ENCODE data around the gene CHCHD6. TPM values are rescaled to one million over a fixed set of nuclear protein-coding genes. Genes with fewer than 3 reads are reported as not detected.

Gene CHCHD6
- total and polyA plus RNA-seq, 12 donors: 10.6 to 22.5 (median 17.6) TPM

DNA sequence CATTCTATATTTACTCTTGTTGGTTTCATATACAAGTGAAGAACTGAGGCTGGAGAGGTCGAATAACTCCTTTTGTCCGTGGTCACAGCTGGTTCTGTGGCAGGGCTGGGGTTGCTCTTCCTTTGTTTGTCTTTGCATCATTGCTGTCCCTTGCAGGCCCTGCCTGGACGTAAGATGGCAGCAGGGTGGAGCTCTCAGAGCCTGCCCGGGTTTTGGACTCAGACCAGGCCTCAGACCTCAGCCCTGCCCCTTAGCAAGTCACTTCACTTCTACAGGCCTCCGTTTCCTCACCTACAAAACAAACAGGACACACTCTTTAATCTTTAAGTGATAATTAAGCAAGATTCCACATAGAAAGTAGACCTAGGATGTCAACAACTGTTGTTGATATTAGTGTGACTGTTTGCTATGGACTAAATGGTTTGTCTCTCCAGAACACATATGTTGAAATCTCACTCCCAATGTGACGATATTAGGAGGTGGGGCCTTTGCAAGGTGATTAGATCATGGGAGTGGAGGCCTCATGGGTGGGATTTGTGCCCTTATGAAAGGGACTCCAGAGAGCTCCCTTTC lies 213.3 kb downstream of the CHCHD6 start:
- Histone ChIP-seq H3K4me3 (no peak overlapping the region), H3K27me3 (no peaks in the 10 kb centered on the region), H3K4me1 (replicated peaks in 1 of 2) (no peaks in the 10 kb centered on the region), H3K9me3 (replicated peaks in 1 of 3) (no peaks in the 10 kb centered on the region), H3K27ac (no peak overlapping the region), H3K36me3 (replicated peaks in 1 of 2) (no peaks in the 10 kb centered on the region)
- TF ChIP-seq POLR2A (IDR thresholded peaks at IDR 0.05): no peak
- TF ChIP-seq, protein P1, sequence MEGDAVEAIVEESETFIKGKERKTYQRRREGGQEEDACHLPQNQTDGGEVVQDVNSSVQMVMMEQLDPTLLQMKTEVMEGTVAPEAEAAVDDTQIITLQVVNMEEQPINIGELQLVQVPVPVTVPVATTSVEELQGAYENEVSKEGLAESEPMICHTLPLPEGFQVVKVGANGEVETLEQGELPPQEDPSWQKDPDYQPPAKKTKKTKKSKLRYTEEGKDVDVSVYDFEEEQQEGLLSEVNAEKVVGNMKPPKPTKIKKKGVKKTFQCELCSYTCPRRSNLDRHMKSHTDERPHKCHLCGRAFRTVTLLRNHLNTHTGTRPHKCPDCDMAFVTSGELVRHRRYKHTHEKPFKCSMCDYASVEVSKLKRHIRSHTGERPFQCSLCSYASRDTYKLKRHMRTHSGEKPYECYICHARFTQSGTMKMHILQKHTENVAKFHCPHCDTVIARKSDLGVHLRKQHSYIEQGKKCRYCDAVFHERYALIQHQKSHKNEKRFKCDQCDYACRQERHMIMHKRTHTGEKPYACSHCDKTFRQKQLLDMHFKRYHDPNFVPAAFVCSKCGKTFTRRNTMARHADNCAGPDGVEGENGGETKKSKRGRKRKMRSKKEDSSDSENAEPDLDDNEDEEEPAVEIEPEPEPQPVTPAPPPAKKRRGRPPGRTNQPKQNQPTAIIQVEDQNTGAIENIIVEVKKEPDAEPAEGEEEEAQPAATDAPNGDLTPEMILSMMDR (IDR thresholded peaks at IDR 0.05): no peak
- intact Hi-C loops (cut with DNase I): no loop called here
- WGBS, 4 donors: 77 to 82% (median 80%) methylated on average over 6 of the region's 6 CpGs
- DNase-seq: no peak

DNA sequence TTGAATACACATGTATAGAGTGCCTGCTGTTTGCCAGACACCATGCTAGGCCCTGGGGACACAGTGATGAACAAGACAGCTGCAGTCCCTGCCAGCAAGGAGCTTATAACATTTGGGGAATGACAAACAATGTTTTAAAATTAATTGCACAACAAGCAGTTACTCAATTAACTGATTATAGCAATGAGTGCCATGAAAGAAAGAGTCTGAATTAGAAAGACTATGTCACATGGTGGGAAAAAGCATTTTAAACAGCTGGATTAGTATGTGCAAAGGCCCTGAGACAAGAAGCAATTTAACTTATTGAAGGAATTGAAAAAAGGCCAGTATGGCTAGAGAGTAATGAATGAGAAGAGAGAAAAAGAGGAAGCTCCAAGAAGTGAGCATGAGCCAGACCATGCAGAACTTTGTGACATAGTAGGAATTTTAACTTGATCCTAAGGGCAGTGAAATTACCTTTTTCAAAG lies 214.3 kb downstream of the CHCHD6 start:
- H3K4me3 ChIP-seq: no peak overlapping the region

DNA sequence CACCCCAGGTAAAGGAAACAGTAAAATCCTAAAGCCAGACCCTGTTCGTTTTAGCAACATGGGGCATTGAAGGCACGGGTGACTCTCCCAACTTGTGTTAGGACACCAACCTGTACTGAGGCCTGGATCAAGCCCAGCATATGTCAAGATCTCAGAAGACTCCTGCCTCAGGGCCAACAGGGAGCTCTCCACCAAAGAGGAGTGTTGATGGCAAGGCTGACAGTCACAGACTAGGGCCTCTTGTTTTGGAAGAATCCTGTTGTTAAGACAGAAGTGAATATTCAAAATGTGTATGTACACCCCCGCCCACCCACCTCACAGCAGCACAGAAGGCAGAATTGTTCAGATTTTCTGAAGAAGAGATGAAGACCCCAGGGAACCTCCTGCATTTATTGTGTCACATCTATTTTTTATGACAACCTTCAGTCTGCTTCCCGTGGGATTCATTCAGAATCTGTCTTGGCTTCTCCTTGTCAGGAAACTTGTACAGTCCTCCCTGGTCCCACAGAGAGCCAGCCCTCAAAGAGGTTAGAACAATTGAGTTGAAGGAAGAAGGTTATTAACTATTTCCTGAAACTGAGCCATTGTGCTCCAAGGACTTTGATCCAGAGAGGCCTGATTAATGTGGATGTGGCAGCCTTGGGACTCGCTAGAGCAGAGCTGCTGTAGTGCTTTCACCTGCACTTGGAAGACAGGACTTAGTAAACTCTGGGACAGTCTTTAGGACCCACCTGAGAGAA lies 217.2 kb downstream of the CHCHD6 start:
- no peak for DNase-seq
- intact Hi-C loops (cut with DNase I): no loop called here

More for the DNA sequence above, 214.3 kb downstream of the CHCHD6 start:
- no peaks in the 10 kb centered on the region for H3K4me1 ChIP-seq (replicated peaks in 1 of 2)
- no peaks in the 10 kb centered on the region for H3K9me3 ChIP-seq (replicated peaks in 1 of 3)
- H3K36me3 ChIP-seq (replicated peaks in 1 of 2): no peaks in the 10 kb centered on the region
- no peak for DNase-seq
- intact Hi-C loops (cut with DNase I): no loop called here
- no peaks in the 10 kb centered on the region for H3K27me3 ChIP-seq
- no peak overlapping the region for H3K27ac ChIP-seq
- TF ChIP-seq POLR2A (IDR thresholded peaks at IDR 0.05): no peak
- TF ChIP-seq, protein P1 (IDR thresholded peaks at IDR 0.05): no peak

DNA sequence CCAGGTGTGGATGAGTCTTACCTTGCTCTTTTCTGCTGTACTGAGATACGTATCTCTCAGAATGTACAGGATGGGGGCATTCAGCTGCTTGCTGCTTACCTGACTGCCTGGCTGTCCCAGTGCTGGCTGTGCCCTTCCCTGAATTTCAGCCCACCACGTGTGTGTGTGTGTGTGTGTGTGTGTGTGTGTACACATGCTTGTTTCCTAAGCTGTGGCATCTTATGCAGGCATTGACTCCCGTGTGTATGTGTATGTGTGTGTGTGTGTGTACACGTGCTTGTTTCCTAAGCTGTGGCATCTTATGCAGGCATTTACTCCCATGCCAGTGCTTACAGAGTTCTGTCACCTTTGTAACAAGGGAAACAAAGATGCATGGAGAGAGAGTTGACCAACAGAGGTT lies 218.4 kb downstream of the CHCHD6 start:
- Histone ChIP-seq H3K27me3 (no peaks in the 10 kb centered on the region), H3K27ac (no peak overlapping the region), H3K4me1 (replicated peaks in 1 of 2) (peaks cover 0 to 30% of the 10 kb centered on the region in 2 donors), H3K9me3 (replicated peaks in 1 of 3) (no peaks in the 10 kb centered on the region), H3K4me3 (no peak overlapping the region), H3K36me3 (replicated peaks in 1 of 2) (no peaks in the 10 kb centered on the region)
- no peak for TF ChIP-seq POLR2A (IDR thresholded peaks at IDR 0.05)
- TF ChIP-seq, protein P1 (IDR thresholded peaks at IDR 0.05): no peak
- 89 to 100% (median 89%) methylated on average over 3 to 4 of the region's 4 CpGs for WGBS, 4 donors
- intact Hi-C loops (cut with DNase I): no loop called here
- no peak for DNase-seq

More for the DNA sequence above, 217.2 kb downstream of the CHCHD6 start:
- TF ChIP-seq, protein P1 (IDR thresholded peaks at IDR 0.05): no peak
- TF ChIP-seq POLR2A (IDR thresholded peaks at IDR 0.05): no peak
- peaks cover 0 to 18% of the 10 kb centered on the region in 2 donors for H3K4me1 ChIP-seq (replicated peaks in 1 of 2)
- no peak overlapping the region for H3K4me3 ChIP-seq
- H3K27me3 ChIP-seq: no peaks in the 10 kb centered on the region
- H3K9me3 ChIP-seq (replicated peaks in 1 of 3): no peaks in the 10 kb centered on the region
- H3K27ac ChIP-seq: no peak overlapping the region
- H3K36me3 ChIP-seq (replicated peaks in 1 of 2): no peaks in the 10 kb centered on the region
- WGBS, 4 donors: 79 to 88% (median 80%) methylated on average over 5 of the region's 5 CpGs

Measured in adrenal gland (tissue), 12 donors.